ENCODE measurements around the gene ALK. TPM values are rescaled to one million over a fixed set of nuclear protein-coding genes. Genes with fewer than 3 reads are reported as not detected.

The ALK gene
- total RNA-seq, 3 donors from 2014 or later, result 0.07 to 2.4 (median 0.09) TPM

- Histone ChIP-seq H3K9me3 (no peaks in the 10 kb centered on the region), H3K4me1 (ENCODE audit: low read depth) (no peaks in the 10 kb centered on the region), H3K36me3 (ENCODE audit: low read depth) (no peaks in the 10 kb centered on the region), H3K4me3 (no peak overlapping the region)
- DNase-seq (no peak), ATAC-seq (peak; percentile 56)
- intact Hi-C loops (cut with DNase I, micrococcal nuclease), result no loop called here
- no peak for TF ChIP-seq CTCF (IDR thresholded peaks at IDR 0.05)
Measured at GRCh38 chr2:29423061-29423666, 498.2 kb downstream of the ALK start.

- DNase-seq, result no peak
- H3K36me3 ChIP-seq (ENCODE audit: low read depth), result no peaks in the 10 kb centered on the region
- intact Hi-C loops (cut with DNase I, micrococcal nuclease), result no loop called here
- no peak overlapping the region for H3K4me3 ChIP-seq
- H3K9me3 ChIP-seq, result no peaks in the 10 kb centered on the region
- ATAC-seq, result no peak
- H3K4me1 ChIP-seq (ENCODE audit: low read depth), result no peaks in the 10 kb centered on the region
- no peak for TF ChIP-seq CTCF (IDR thresholded peaks at IDR 0.05)
Measured at GRCh38 chr2:29420999-29421782, 500.2 kb downstream of the ALK start.

DNA sequence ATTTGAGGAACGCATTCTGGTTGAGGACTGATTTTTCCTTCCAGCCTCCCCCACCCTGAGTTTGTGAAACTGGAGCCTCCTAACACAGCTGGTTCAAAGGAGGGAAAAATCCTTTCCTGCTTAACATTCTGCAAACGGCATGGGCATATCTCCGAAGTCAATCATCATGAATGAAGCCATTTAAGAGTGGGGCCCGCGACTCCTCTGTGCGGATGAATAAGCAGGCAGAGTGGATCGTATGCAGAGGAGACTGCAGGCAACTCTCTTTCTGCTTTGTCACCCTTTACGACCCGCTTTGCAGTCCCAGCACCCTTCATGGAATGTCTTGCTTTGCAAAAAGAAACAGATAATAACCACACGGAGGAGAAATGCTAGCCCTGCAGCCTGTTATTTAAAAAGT, 500.9 kb downstream of the ALK start:
- DNase-seq (no peak), ATAC-seq (no peak)
- Histone ChIP-seq H3K9me3 (no peaks in the 10 kb centered on the region), H3K36me3 (ENCODE audit: low read depth) (no peaks in the 10 kb centered on the region), H3K4me1 (ENCODE audit: low read depth) (no peaks in the 10 kb centered on the region), H3K4me3 (no peak overlapping the region)
- TF ChIP-seq CTCF (IDR thresholded peaks at IDR 0.05), result no peak
- intact Hi-C loops (cut with DNase I, micrococcal nuclease), result no loop called here

DNA sequence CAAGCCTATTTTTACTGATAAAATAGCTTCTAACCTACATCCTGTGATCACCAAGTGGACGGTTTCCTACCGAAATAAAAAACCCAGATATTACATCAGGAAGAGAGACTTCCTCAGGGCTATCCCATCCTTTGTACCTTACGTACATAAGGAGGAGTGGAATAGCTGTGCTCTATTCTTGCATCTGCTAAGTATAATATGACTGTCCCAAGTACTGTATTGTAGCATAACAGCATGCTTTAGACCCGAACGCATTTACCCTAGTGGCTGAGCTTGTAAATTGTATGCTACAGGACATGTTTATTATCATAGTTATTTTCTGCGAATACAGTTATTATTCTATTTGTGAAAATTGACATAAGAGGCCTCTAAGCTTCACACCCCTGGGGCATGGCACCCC, 503.8 kb downstream of the ALK start:
- Histone ChIP-seq H3K4me1 (ENCODE audit: low read depth) (no peaks in the 10 kb centered on the region), H3K36me3 (ENCODE audit: low read depth) (no peaks in the 10 kb centered on the region), H3K9me3 (no peaks in the 10 kb centered on the region), H3K4me3 (no peak overlapping the region)
- no peak for ATAC-seq
- no peak for TF ChIP-seq CTCF (IDR thresholded peaks at IDR 0.05)
- intact Hi-C loops (cut with DNase I, micrococcal nuclease), result no loop called here
- no peak for DNase-seq

DNA sequence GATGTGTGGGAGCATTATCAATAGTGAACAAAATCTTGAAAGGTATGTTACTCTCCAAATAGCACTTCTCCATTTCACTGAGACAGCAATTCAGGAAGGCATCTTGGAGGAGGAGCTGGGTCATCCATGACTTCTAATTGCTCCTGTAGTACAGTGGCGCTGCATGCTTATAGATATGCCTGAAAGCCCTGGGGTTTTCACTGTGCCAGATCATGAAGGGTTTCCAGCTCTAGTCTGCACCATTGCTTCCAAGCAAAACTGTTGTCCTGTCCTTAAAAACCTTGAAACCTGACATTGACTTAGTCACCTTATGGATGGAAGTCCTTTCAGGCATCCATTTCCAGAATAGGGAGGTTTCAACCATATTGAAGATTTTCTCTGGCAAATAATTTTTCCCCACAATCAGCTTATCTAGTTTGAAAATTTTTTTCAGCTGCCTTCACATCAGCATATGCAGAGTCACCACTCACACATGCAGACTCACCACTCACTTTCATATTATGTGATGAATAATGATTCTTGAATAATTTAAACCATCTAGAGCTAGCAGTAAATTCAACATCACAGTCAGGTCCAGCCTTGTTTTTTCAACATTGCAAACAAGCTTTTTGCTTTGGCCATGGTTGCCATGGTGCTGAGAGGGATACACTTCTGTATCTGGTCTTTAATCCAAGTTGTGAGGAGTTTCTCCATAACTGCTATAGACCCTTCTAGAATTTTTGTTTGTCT, 509.0 kb downstream of the ALK start:
- no peak for TF ChIP-seq CTCF (IDR thresholded peaks at IDR 0.05)
- intact Hi-C loops (cut with DNase I, micrococcal nuclease), result no loop called here
- no peak for ATAC-seq
- Histone ChIP-seq H3K4me3 (no peak overlapping the region), H3K9me3 (no peaks in the 10 kb centered on the region), H3K4me1 (ENCODE audit: low read depth) (no peaks in the 10 kb centered on the region), H3K36me3 (ENCODE audit: low read depth) (no peaks in the 10 kb centered on the region)
- no peak for DNase-seq

All from mucosa of descending colon (tissue), 3 donors.